GM18526 (cell line): Measurements from ENCODE around the gene CLCN6.

ENCODE experiments used
- POLR2A ChIP-seq: IDR thresholded peaks from 3 replicates; pipeline ENCODE4 v1.6.1; 2011; ENCODE audit not compliant: insufficient read length; ENCODE audit errors: extremely low read depth

CLCN6 gene

GRCh38 chr1:11787804-11788436, 18.1 kb upstream of the CLCN6 start:
- no peak for TF ChIP-seq POLR2A

- TF ChIP-seq POLR2A, result no peak
Measured at GRCh38 chr1:11788549-11789053, 17.4 kb upstream of the CLCN6 start.

GRCh38 chr1:11789126-11790067, 16.6 kb upstream of the CLCN6 start:
- TF ChIP-seq POLR2A, result no peak

- TF ChIP-seq POLR2A, result no peak
Measured at GRCh38 chr1:11790101-11790879, 15.7 kb upstream of the CLCN6 start.

GRCh38 chr1:11790880-11791715, 14.9 kb upstream of the CLCN6 start:
- TF ChIP-seq POLR2A, result no peak

- no peak for TF ChIP-seq POLR2A
Measured at GRCh38 chr1:11792106-11792505, 13.9 kb upstream of the CLCN6 start.

- TF ChIP-seq POLR2A, result no peak
Measured at GRCh38 chr1:11793819-11794218, 12.2 kb upstream of the CLCN6 start.

GRCh38 chr1:11794446-11795237, 11.3 kb upstream of the CLCN6 start:
- TF ChIP-seq POLR2A, result no peak

GRCh38 chr1:11795238-11795890, 10.6 kb upstream of the CLCN6 start:
- TF ChIP-seq POLR2A, result no peak

- no peak for TF ChIP-seq POLR2A
Measured at GRCh38 chr1:11796036-11796828, 9.8 kb upstream of the CLCN6 start.

GRCh38 chr1:11797525-11798216, 8.3 kb upstream of the CLCN6 start:
- TF ChIP-seq POLR2A, result no peak

GRCh38 chr1:11799099-11799498, 6.9 kb upstream of the CLCN6 start:
- no peak for TF ChIP-seq POLR2A
